ENCODE data around the gene TBC1D22A.

Gene TBC1D22A

GRCh38 chr22:47198801-47199251 is 436.4 kb downstream of the TBC1D22A start:
- DNase-seq = no peak

- DNase-seq = no peak
Observed at GRCh38 chr22:47199261-47199978, 437.0 kb downstream of the TBC1D22A start.

- no peak for DNase-seq
Observed at GRCh38 chr22:47199979-47200272, 437.5 kb downstream of the TBC1D22A start.

GRCh38 chr22:47200273-47201051 is 438.0 kb downstream of the TBC1D22A start:
- DNase-seq = no peak

DNA sequence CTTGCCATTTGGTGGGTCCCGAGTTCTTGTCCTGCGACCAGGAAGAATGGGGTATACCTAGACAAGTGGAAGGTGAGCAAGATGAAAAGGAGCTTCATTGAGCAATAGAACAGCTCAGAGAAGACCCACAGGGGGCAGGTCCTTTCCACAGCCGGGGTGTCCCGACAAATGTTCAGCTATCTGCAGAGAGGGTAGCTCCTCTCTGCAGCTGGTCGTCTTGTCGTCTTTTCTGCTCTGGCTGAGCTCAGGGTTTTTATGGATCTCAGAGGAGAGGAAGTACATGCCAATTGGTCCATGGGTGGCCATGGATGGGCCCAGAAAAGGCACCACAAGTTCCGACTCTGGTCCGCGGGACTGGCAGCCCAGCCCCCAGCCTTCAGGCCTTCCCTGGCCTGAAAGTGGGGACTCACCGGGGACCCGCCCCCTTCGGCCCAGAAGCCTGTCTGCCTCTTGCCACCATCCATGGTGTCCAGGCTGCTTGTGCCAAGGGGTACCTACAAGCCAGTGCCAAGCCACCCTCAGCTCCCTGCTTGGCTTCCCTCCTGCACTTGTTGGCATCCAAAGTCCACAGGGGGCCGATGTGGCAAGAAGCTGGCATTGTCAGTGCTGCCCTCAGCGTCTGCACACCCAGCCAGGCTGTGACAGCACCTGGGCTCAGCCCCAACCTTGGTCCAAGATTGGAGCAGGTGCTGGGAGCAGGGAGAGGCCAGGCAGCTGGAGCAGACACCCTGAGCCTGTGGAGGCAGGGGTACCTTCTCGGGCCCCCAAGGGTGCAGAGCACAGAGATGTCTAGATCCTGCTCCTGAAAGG is 438.9 kb downstream of the TBC1D22A start:
- no peak for DNase-seq

GRCh38 chr22:47201996-47202818 is 439.8 kb downstream of the TBC1D22A start:
- DNase-seq = no peak

- no peak for DNase-seq
Observed at GRCh38 chr22:47202819-47203553, 440.5 kb downstream of the TBC1D22A start.

DNA sequence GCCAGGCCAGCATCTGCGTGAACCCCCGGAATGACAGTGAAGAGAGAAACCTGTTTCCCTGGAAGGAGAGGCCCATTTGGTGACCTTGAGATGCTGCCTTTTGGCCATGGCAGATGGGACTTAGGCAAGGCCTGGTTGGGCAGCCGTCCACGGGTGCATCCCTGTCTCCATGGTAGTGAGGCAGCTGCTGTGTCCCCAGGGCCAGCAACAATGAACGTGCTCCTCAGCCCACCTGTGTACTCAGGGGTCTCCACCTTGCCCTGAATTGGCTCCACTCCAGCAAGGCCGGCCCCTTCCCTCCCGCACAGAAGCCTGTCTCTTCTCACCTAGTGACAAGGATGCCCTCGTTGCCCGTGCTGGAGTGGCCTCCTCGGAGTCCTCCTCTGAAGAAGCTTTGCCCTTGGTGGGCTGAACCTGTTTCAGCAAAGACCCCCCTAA is 441.1 kb downstream of the TBC1D22A start:
- DNase-seq = no peak

DNA sequence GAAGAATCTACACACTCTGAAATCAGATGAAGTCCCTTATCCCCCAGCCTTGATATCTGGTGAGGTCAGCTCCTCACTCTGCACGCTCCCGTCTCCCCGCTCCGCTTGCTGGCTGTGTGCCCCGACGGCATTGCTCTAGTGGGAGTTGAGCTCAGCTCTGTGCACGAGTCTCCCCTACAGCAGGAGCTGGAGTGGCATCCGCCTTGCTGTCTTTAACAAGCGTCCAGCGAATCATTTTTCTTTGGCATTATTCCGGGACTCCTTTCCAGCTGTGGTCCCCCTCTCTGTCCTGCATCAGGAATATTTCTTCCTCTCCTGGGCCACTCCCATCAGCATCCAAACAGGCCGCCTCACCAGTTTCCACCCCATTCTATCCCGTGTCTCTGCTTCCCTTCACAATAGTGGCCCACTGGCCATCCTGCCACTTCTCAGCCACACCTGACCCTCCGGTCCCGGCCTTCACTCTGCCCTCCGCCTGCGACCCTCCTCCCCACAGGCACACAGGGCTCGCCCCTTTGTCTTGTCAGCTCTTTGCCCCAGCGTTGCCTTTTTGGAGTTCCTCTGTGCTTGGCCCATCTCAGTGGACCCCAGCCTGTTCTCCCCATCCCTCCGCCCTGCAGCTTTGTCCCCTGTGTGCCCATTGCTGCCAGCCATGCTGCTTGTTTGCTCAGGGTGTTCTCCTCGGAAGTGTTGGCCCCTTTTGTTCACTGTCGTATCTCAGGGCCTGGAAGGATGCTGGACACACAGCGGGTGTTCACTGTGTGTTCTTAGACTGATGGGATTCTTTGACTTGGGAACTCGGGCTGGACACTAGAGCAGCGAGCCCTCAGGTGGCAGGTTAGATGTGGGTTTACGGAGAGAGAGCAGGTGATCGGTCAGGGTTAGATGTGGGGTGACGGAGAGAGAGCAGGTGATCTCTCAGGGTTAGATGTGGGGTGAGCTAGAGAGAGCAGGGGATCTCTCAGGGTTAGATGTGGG is 441.8 kb downstream of the TBC1D22A start:
- no peak for DNase-seq

DNA sequence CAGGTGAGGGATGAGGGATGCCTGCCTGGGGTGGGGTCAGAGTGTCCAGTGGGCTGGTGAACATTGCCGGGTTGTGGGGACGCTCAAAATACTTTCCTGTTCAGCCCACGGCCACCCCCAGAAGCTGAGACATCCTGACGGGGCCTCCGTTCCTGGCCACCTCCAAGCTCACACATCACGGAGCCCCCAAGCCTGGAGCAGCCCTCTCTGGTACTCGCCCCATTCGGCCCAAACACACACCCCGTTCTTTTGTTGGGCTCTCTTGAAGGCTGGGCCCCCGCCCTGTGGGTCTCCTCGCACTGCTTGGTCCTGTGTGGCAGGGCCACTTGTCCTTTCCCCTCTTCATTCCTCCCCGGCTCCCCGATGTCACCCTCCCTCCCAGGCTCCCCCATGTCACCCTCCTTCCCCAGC is 442.6 kb downstream of the TBC1D22A start:
- no peak for DNase-seq

DNA sequence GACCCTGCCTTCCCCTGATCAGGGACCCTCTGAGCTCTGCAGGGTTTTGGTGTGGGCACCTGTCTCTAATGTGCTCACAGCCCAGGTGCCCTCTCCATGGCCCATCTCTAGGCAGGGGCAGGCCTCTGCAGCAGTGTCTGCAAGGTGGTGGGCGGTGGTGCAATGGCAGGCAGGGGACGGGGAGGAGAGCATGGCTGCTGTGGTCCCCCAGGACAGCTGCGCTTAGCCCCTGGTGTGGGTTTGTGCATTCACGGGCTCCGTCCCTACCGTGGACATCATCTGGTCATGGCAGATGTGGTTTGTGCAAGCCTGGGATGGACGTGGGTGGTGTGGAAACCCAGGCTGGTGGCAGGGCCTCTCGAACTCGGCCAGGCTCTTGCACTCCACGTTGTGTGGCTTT is 443.1 kb downstream of the TBC1D22A start:
- DNase-seq = no peak

GRCh38 chr22:47206164-47206563 is 443.7 kb downstream of the TBC1D22A start:
- no peak for DNase-seq

DNA sequence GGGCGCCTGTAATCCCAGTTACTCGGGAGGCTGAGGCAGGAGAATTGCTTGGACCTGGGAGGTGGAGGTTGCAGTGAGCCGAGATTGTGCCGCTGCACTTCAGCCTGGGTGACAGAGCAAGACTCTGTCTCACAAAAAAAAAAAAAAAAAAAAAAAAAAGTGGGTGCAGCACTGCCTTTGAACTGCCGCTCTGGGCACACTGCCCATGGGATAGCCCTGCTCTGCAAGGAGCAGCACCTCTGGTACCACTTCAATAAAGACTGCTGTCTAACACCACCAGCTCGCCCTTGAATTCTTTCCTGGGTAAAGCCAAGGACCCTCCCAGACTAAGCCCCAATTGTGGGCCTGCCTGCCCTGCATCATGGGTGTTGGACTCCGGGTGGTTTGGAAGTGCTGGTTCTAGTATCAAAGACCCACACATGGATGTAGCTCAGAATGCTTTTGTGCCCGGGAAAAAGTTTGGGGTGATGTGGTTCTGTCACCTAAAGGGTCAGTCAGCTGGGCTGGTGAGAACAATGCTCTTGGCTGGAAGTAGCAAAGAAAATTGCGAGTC is 444.3 kb downstream of the TBC1D22A start:
- DNase-seq = no peak

GRCh38 chr22:47207387-47207786 is 444.9 kb downstream of the TBC1D22A start:
- no peak for DNase-seq

- no peak for DNase-seq
Observed at GRCh38 chr22:47207846-47208554, 445.6 kb downstream of the TBC1D22A start.

DNA sequence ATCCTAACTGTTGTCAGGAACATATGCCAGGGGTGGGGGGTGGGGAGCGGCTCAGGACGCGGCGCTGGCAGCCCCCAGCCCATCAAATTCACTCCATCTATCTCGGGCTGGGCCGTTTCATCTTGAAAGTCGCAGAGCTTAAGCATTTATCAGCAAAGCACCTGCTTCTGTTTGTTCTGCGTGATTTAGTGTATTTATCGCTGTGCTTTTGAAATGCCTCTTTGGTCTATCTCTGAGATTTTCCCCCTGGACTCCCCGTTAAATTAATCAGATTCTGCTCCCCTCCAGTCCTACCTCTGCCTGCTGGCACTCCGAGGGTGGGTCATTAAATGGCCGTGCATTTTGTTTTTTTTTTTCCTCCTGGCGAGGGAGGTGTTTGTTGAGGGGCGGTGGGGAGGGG is 446.2 kb downstream of the TBC1D22A start:
- DNase-seq = no peak

DNA sequence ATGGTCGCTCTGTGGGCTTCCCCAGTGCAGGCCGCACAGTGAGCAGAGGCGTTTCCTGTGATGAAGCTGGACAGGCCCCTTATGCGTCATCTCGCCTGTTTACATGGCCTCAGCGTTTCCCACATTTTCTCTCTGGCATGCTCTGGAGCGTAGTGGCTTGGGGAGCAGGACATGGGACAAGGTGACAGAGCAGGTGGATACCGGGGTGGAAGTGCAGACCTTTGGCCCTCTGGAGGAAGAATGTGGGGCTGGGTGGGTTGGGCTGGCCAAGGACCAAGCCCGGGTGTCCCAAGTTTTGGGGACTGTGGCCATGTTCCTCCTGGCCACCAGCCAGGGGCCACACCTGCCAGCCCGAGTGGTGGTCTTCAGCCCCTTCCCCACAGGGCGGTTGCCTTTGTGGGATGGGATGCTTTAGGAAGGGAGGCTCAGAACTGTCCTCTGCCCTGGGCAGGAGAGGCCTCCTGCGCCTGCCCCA is 446.6 kb downstream of the TBC1D22A start:
- no peak for DNase-seq

- no peak for DNase-seq
Observed at GRCh38 chr22:47209547-47210023, 447.1 kb downstream of the TBC1D22A start.

- no peak for DNase-seq
Observed at GRCh38 chr22:47210112-47210657, 447.7 kb downstream of the TBC1D22A start.
